OCI-LY1 (cell line): ENCODE data around the gene LRRC36.

Source experiments
- H2AFZ ChIP-seq: fragments of 200-600 bp; sonication (generic), shearing (Covaris generic); 2 replicates; pipeline ENCODE4 v1.6.0; 2014; ENCODE audit warnings: antibody characterized with exemption, mild to moderate bottlenecking, low read length
- H3F3A ChIP-seq: fragments of 200-600 bp; sonication (generic), shearing (Covaris generic); 2 replicates; pipeline ENCODE4 v1.6.0; 2014; ENCODE audit warnings: mild to moderate bottlenecking, antibody characterized with exemption, low read length, moderate library complexity; ENCODE audit not compliant: insufficient read depth
- H3K27ac ChIP-seq: fragments of 200-600 bp; sonication (generic); 2 replicates; pipeline ENCODE4 v1.5.1; 2014; ENCODE audit warnings: low read length, mixed run types, mild to moderate bottlenecking, low read depth; ENCODE audit not compliant: poor library complexity, severe bottlenecking
- H3K27me3 ChIP-seq: fragments of 200-600 bp; sonication (generic); 2 replicates; pipeline ENCODE4 v1.6.0; 2014; ENCODE audit warnings: antibody characterized with exemption, mild to moderate bottlenecking, low read length, moderate library complexity; ENCODE audit not compliant: insufficient read depth
- H3K36me3 ChIP-seq: fragments of 200-600 bp; sonication (generic); 2 replicates; pipeline ENCODE4 v1.6.1; 2014; ENCODE audit warnings: mild to moderate bottlenecking, antibody characterized with exemption, low read length, moderate library complexity, mixed read lengths; ENCODE audit not compliant: insufficient read depth
- H3K4me1 ChIP-seq: fragments of 200-600 bp; sonication (generic); 2 replicates; pipeline ENCODE4 v1.5.1; 2014; ENCODE audit warnings: mild to moderate bottlenecking, low read length, moderate library complexity; ENCODE audit not compliant: insufficient read depth, severe bottlenecking
- H3K4me2 ChIP-seq: fragments of 200-600 bp; sonication (generic), shearing (Covaris generic); 2 replicates; pipeline ENCODE4 v1.6.1; 2014; ENCODE audit warnings: low read length
- H3K4me3 ChIP-seq: fragments of 200-600 bp; sonication (generic); 2 replicates; pipeline ENCODE4 v1.5.1; 2014; ENCODE audit warnings: low read length, low read depth, mild to moderate bottlenecking, mixed read lengths; ENCODE audit not compliant: poor library complexity, severe bottlenecking
- H3K79me2 ChIP-seq: fragments of 200-600 bp; shearing (Covaris generic); 2 replicates; pipeline ENCODE4 v1.6.1; 2016; ENCODE audit warnings: mixed run types, low read length, mixed read lengths; ENCODE audit not compliant: insufficient read depth
- H3K9ac ChIP-seq: fragments of 200-600 bp; sonication (generic), shearing (Covaris generic); 2 replicates; pipeline ENCODE4 v1.6.1; 2014; ENCODE audit warnings: mild to moderate bottlenecking, low read length, mixed read lengths
- H3K9me2 ChIP-seq: fragments of 200-600 bp; sonication (generic), shearing (Covaris generic); 2 replicates; pipeline ENCODE4 v1.6.1; 2014; ENCODE audit warnings: low read depth, mild to moderate bottlenecking, low read length, mixed read lengths
- H3K9me3 ChIP-seq: fragments of 200-600 bp; shearing (Covaris generic); 2 replicates; pipeline ENCODE4 v1.6.1; 2014; ENCODE audit warnings: low read length, mixed read lengths
- H4K20me1 ChIP-seq: fragments of 200-600 bp; sonication (generic), shearing (Covaris generic); 2 replicates; pipeline ENCODE4 v1.6.0; 2016; ENCODE audit warnings: mild to moderate bottlenecking, low read length; ENCODE audit not compliant: insufficient read depth
- CTCF ChIP-seq: fragments of 200-600 bp; sonication (generic), shearing (Covaris generic); IDR thresholded peaks from 2 replicates; pipeline ENCODE4 v1.5.1; 2017; ENCODE audit warnings: mild to moderate bottlenecking, antibody characterized with exemption, low read length, moderate library complexity, mixed read lengths
- EZH2 ChIP-seq: fragments of 200-600 bp; sonication (generic), shearing (Covaris generic); IDR thresholded peaks from 2 replicates; pipeline ENCODE4 v1.8.0; 2017; ENCODE audit warnings: borderline replicate concordance, mixed run types, mild to moderate bottlenecking, antibody characterized with exemption, low read length, moderate library complexity, mixed read lengths

The LRRC36 gene

GRCh38 chr16:67326472-67327309 lies at the start of gene LRRC36, which contains the start of gene KCTD19:
Gene LRRC36, plus strand, starts transcription at chr16:67326815. Its CDS starts 48 bp downstream, at chr16:67326863.
Gene KCTD19, minus strand, starts transcription at chr16:67326741. Its CDS starts 34 bp downstream, at chr16:67326707.
- peak within 1 kb of the TSS; percentile 71 for H3K9ac ChIP-seq
- peak within 1 kb of the TSS; percentile 62; the same call in 1 of the 2 replicates for H2AFZ ChIP-seq
- H3K9me2 ChIP-seq, result no peaks in the 10 kb centered on the region
- peak within 1 kb of the TSS; percentile 96 for H3K4me2 ChIP-seq
- H3K4me1 ChIP-seq, result peaks cover 10% of the 10 kb centered on the region
- no peaks in the 10 kb centered on the region for H4K20me1 ChIP-seq
- H3K36me3 ChIP-seq, result no peaks in the 10 kb centered on the region
- H3K9me3 ChIP-seq, result no peaks in the 10 kb centered on the region
- H3F3A ChIP-seq, result no peaks in the 10 kb centered on the region
- no peaks in the 10 kb centered on the region for H3K27me3 ChIP-seq
- no peak within 1 kb of the TSS for H3K27ac ChIP-seq
- TF ChIP-seq EZH2 (no peak), CTCF (peak; percentile 62)
- H3K79me2 ChIP-seq, result no peaks in the 10 kb centered on the region
- peak within 1 kb of the TSS; percentile 71 for H3K4me3 ChIP-seq

GRCh38 chr16:67277294-67277998 lies 49.2 kb upstream of the LRRC36 start:
- Histone ChIP-seq H3K4me1 (peaks cover 9% of the 10 kb centered on the region), H3K27ac (no peak overlapping the region), H3K9me3 (no peaks in the 10 kb centered on the region), H3K79me2 (no peaks in the 10 kb centered on the region), H4K20me1 (no peaks in the 10 kb centered on the region), H2AFZ (no peak overlapping the region), H3K4me3 (peak overlapping the region; percentile 78), H3K4me2 (peak overlapping the region; percentile 72; the same call in 1 of the 2 replicates), H3K9me2 (no peaks in the 10 kb centered on the region), H3K9ac (no peak overlapping the region; the same call in 1 of the 2 replicates), H3K27me3 (no peaks in the 10 kb centered on the region), H3K36me3 (peaks cover 9% of the 10 kb centered on the region), H3F3A (no peaks in the 10 kb centered on the region)
- TF ChIP-seq EZH2 (no peak), CTCF (no peak)

GRCh38 chr16:67277999-67278772 lies 48.4 kb upstream of the LRRC36 start:
- H3K79me2 ChIP-seq, result no peaks in the 10 kb centered on the region
- peak overlapping the region; percentile 78 for H3K4me3 ChIP-seq
- H3K9ac ChIP-seq, result peak overlapping the region; percentile 74
- peaks cover 9% of the 10 kb centered on the region for H3K4me1 ChIP-seq
- H3K4me2 ChIP-seq, result peak overlapping the region; percentile 72
- no peaks in the 10 kb centered on the region for H4K20me1 ChIP-seq
- H3K9me3 ChIP-seq, result no peaks in the 10 kb centered on the region
- peaks cover 9% of the 10 kb centered on the region for H3K36me3 ChIP-seq
- TF ChIP-seq CTCF (no peak), EZH2 (no peak)
- H3K27ac ChIP-seq, result no peak overlapping the region
- H3K27me3 ChIP-seq, result no peaks in the 10 kb centered on the region
- H2AFZ ChIP-seq, result no peak overlapping the region
- H3F3A ChIP-seq, result no peaks in the 10 kb centered on the region
- no peaks in the 10 kb centered on the region for H3K9me2 ChIP-seq
